NOMO-1 (cell line): ENCODE data around the gene SNX30.

ENCODE experiments used
- DNase-seq, 2 experiments: peaks; one replicate each; lab custom pipeline; 2025; ENCODE audit not compliant: unreplicated experiment in 2 of 2; lab: John Stamatoyannopoulos, UW

The SNX30 gene

GRCh38 chr9:112872019-112872418 is 121.5 kb downstream of the SNX30 start:
- DNase-seq: no peak

- no peak for DNase-seq
Measured at GRCh38 chr9:112873773-112874405, 123.3 kb downstream of the SNX30 start.

- DNase-seq: no peak
Measured at GRCh38 chr9:112878752-112879151, 128.2 kb downstream of the SNX30 start.

GRCh38 chr9:112880650-112881049 is 130.1 kb downstream of the SNX30 start:
- no peak for DNase-seq

GRCh38 chr9:112881331-112881730 is 130.8 kb downstream of the SNX30 start:
- DNase-seq: no peak

- DNase-seq: no peak
Measured at GRCh38 chr9:112884101-112884500, 133.5 kb downstream of the SNX30 start.

- DNase-seq: no peak
Measured at GRCh38 chr9:112884721-112885120, 134.2 kb downstream of the SNX30 start.

GRCh38 chr9:112885324-112885723 is 134.8 kb downstream of the SNX30 start:
- DNase-seq: no peak

- DNase-seq: no peak
Measured at GRCh38 chr9:112886351-112886750, 135.8 kb downstream of the SNX30 start.

GRCh38 chr9:112887381-112887780 is 136.8 kb downstream of the SNX30 start:
- DNase-seq: peak; percentile 71 to 90

GRCh38 chr9:112890106-112891081 is 139.8 kb downstream of the SNX30 start, which contains the start of gene SLC46A2:
SLC46A2 (minus strand) TSS chr9:112890876; CDS start chr9:112890681, 195 bp downstream.
- no peak for DNase-seq

- no peak for DNase-seq
Measured at GRCh38 chr9:112891521-112891920, 141.0 kb downstream of the SNX30 start.

- no peak for DNase-seq
Measured at GRCh38 chr9:112892981-112893380, 142.4 kb downstream of the SNX30 start.

- DNase-seq: peak; percentile 14 to 65
Measured at GRCh38 chr9:112894041-112894440, 143.5 kb downstream of the SNX30 start.

GRCh38 chr9:112894699-112895098 is 144.1 kb downstream of the SNX30 start:
- DNase-seq: peak; percentile 87 to 98

- no peak for DNase-seq
Measured at GRCh38 chr9:112896131-112896530, 145.6 kb downstream of the SNX30 start.

- DNase-seq: peak in 1 of 2 experiments; percentile 65
Measured at GRCh38 chr9:112898872-112899311, 148.3 kb downstream of the SNX30 start.

- no peak for DNase-seq
Measured at GRCh38 chr9:112900488-112900887, 149.9 kb downstream of the SNX30 start.

- DNase-seq: no peak
Measured at GRCh38 chr9:112900901-112901300, 150.3 kb downstream of the SNX30 start.

- no peak for DNase-seq
Measured at GRCh38 chr9:112905084-112905483, 154.5 kb downstream of the SNX30 start.

- no peak for DNase-seq
Measured at GRCh38 chr9:112911736-112912135, 161.2 kb downstream of the SNX30 start.

GRCh38 chr9:112912636-112913035 is 162.1 kb downstream of the SNX30 start:
- no peak for DNase-seq
